Fibroblast of the aortic adventitia (primary cell): ENCODE measurements around the gene DDX4. TPM values are rescaled to one million over a fixed set of nuclear protein-coding genes. Genes with fewer than 3 reads are reported as not detected.

Source experiments
- DNase-seq: peaks from one replicate; pipeline ENCODE4 v3.0.0-alpha.2; 2010; ENCODE audit warnings: low read depth
- H3K4me3 ChIP-seq: 2 replicates; pipeline ENCODE4 v1.5.1; 2011; ENCODE audit warnings: low read depth, mild to moderate bottlenecking, control low read depth, low read length, moderate library complexity
- CTCF ChIP-seq: IDR thresholded peaks from 2 replicates; pipeline ENCODE4 v1.5.1; 2011; ENCODE audit warnings: mild to moderate bottlenecking, low read length, control low read depth, inconsistent platforms; ENCODE audit not compliant: insufficient read depth
- total RNA-seq: library from RNA; depleted of rRNA; stranded (reverse); fragments of >200 nt; gene quantifications from 2 replicates; pipeline ENCODE4 v1.2.3, GENCODE V29; 2012; ENCODE audit warnings: low replicate concordance

DDX4 gene
- total RNA-seq, 1 donor = not detected

GRCh38 chr5:55853041-55853670 is 115.3 kb downstream of the DDX4 start:
- TF ChIP-seq CTCF = no peak
- no peak overlapping the region for H3K4me3 ChIP-seq
- DNase-seq = no peak

GRCh38 chr5:55853818-55854217 is 116.0 kb downstream of the DDX4 start:
- peak; percentile 73 for DNase-seq
- H3K4me3 ChIP-seq = no peak overlapping the region
- TF ChIP-seq CTCF = no peak

DNA sequence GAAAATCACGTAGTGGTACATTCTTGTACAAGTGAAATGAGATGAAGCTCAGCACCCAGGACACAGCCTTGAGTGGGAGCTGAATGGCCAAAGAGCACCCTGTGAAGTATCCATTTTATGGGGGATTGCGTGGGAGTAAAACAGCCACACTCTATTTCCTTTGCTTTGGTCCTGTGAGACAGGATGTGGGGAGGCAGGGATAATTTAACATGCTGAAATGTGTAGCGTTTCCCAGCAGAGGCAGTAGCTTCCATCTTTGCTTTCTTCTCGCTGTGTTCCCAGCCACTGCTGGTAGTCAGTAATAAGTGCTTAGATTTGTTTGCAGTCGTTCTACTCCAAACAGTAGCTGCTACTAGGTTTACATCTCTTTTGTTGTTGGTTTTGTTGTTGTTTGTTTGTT is 117.6 kb downstream of the DDX4 start:
- DNase-seq = no peak
- TF ChIP-seq CTCF = no peak
- H3K4me3 ChIP-seq = no peak overlapping the region

DNA sequence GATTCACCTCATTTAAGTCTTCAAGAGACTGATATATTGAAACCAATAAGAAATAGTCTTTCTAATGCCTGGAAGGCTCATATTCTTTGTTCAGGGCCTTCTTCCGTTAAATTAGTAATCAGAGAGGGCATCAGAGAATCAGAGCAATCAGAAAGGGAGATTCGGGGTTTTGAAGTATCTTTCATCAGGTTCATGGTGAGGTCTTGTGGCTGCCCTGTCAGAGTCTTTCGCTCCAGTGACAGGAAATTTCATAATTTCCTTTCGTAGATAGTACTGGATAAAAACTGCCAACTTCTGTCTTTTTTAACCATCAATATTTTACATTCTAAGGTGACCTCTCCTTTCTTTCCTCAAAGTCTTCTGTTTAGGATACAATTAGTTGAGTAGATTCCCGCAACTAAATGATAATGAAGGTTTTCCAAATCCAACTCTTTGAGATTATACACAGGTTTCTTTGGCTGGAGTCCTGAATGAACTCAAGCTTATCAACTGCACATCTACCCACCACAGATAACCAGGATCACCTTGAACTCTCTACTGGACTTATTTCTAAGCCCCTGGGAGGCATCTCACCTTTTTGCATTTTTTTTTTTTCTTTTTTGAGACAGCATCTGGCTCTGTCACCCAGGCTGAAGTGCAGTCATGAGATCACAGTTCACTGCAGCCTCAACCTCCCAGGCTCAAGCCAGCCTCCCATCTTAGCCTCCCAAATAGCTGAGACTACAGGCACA is 118.8 kb downstream of the DDX4 start:
- TF ChIP-seq CTCF = no peak
- H3K4me3 ChIP-seq = no peak overlapping the region
- no peak for DNase-seq

- H3K4me3 ChIP-seq = no peak overlapping the region
- TF ChIP-seq CTCF = no peak
- DNase-seq = no peak
These were observed 119.4 kb downstream of the DDX4 start for GRCh38 chr5:55857247-55857640.

GRCh38 chr5:55858104-55858503 is 120.2 kb downstream of the DDX4 start:
- DNase-seq = no peak
- no peak overlapping the region for H3K4me3 ChIP-seq
- no peak for TF ChIP-seq CTCF
